ENCODE measurements around the gene B4GALNT4. TPM values are rescaled to one million over a fixed set of nuclear protein-coding genes. Genes with fewer than 3 reads are reported as not detected.
"Not testable (repeated sequence)": the region's sequence is repeated elsewhere in the genome, so short reads cannot be mapped to it uniquely, and the experiment has no call there.

B4GALNT4 gene
- total and polyA plus RNA-seq, 12 donors = 0.15 to 30.3 (median 1.6) TPM; not detected in 2

- H3K27me3 ChIP-seq = no peaks in the 10 kb centered on the region
- H3K36me3 ChIP-seq (replicated peaks in 1 of 2) = no peaks in the 10 kb centered on the region
- peaks cover 13 to 21% of the 10 kb centered on the region in 2 donors for H3K4me1 ChIP-seq (replicated peaks in 1 of 2)
- H3K4me3 ChIP-seq = no peak overlapping the region
- no peak overlapping the region for H3K27ac ChIP-seq
- TF ChIP-seq CTCF (IDR thresholded peaks at IDR 0.05) (no peak), POLR2A (IDR thresholded peaks at IDR 0.05) (no peak)
- DNase-seq = no peak
- H3K9me3 ChIP-seq (replicated peaks in 1 of 3) = no peaks in the 10 kb centered on the region
- WGBS, 4 donors = 80 to 82% (median 82%) methylated on average over 19 of the region's 19 CpGs
- intact Hi-C loops (cut with DNase I) = no loop called here
These were observed 37.8 kb upstream of the B4GALNT4 start for GRCh38 chr11:331358-332060.

- Histone ChIP-seq H3K36me3 (replicated peaks in 1 of 2) (no peaks in the 10 kb centered on the region), H3K4me3 (no peak overlapping the region), H3K27me3 (no peaks in the 10 kb centered on the region), H3K9me3 (replicated peaks in 1 of 3) (no peaks in the 10 kb centered on the region), H3K4me1 (replicated peaks in 1 of 2) (peaks cover 5 to 12% of the 10 kb centered on the region in 2 donors), H3K27ac (no peak overlapping the region)
- intact Hi-C loops (cut with DNase I) = no loop called here
- TF ChIP-seq POLR2A (IDR thresholded peaks at IDR 0.05) = no peak
- 83 to 90% (median 86%) methylated on average over 19 to 23 of the region's 23 CpGs for WGBS, 4 donors
- no peak for DNase-seq
These were observed 36.4 kb upstream of the B4GALNT4 start for GRCh38 chr11:332651-333480.

GRCh38 chr11:333616-334263 lies 35.6 kb upstream of the B4GALNT4 start:
- H3K9me3 ChIP-seq (replicated peaks in 1 of 3); H3K4me3 ChIP-seq; intact Hi-C loops (cut with DNase I); H3K27ac ChIP-seq; H3K36me3 ChIP-seq (replicated peaks in 1 of 2); H3K4me1 ChIP-seq (replicated peaks in 1 of 2); H3K27me3 ChIP-seq; DNase-seq: not testable (repeated sequence)
- WGBS, 4 donors = 80 to 83% (median 82%) methylated on average over 17 of the region's 17 CpGs

GRCh38 chr11:334264-334994 lies 34.9 kb upstream of the B4GALNT4 start:
- H3K36me3 ChIP-seq (replicated peaks in 1 of 2) = no peaks in the 10 kb centered on the region
- H3K4me3 ChIP-seq = no peak overlapping the region
- no peak for DNase-seq
- no peaks in the 10 kb centered on the region for H3K9me3 ChIP-seq (replicated peaks in 1 of 3)
- 74 to 78% (median 76%) methylated on average over 25 of the region's 25 CpGs for WGBS, 4 donors
- peak overlapping the region in 1 of 5 donors; percentile 73 for H3K27ac ChIP-seq
- TF ChIP-seq CTCF (IDR thresholded peaks at IDR 0.05) (no peak), POLR2A (IDR thresholded peaks at IDR 0.05) (no peak)
- H3K4me1 ChIP-seq (replicated peaks in 1 of 2) = peaks cover 5 to 9% of the 10 kb centered on the region in 2 donors
- H3K27me3 ChIP-seq = no peaks in the 10 kb centered on the region
- intact Hi-C loops (cut with DNase I) = no loop called here
